Body of pancreas (tissue), 4 donors: ENCODE measurements around the gene IMPDH1. TPM values are rescaled to one million over a fixed set of nuclear protein-coding genes. Genes with fewer than 3 reads are reported as not detected.

Source experiments
- ATAC-seq: fragments of 150-250 bp; one replicate; pipeline ENCODE4 v1.9.1; 2016
- DNase-seq, 4 donors: peaks; one replicate each; pipeline ENCODE4 v3.0.0-alpha.2; 2019
- H3K27ac ChIP-seq, 4 donors: fragments of 200-600 bp; sonication (generic); 1 replicate in 3 of 4; 2 replicates in 1 of 4; pipeline versions ENCODE4 v1.5.1 to v1.6.1; 2016 to 2019; ENCODE audit warnings: mild to moderate bottlenecking in 1 of 4, mixed read lengths in 1 of 4, moderate library complexity in 1 of 4
- H3K27me3 ChIP-seq, 2 donors: fragments of 200-600 bp; sonication (generic); one replicate each; pipeline ENCODE4 v1.6.0; 2016; ENCODE audit warnings: mild to moderate bottlenecking in 1 of 2
- H3K36me3 ChIP-seq, 2 donors: fragments of 200-600 bp; sonication (generic); replicated peaks in 1 of 2; 2 replicates each; pipeline ENCODE4 v1.5.1; 2016; ENCODE audit warnings: low read depth in 2 of 2; ENCODE audit not compliant: insufficient read depth in 1 of 2
- H3K4me1 ChIP-seq: fragments of 200-600 bp; sonication (generic); one replicate; pipeline ENCODE4 v1.6.0; 2016
- H3K4me3 ChIP-seq, 2 donors: fragments of 200-600 bp; sonication (generic); 1 replicate in 1 of 2; 2 replicates in 1 of 2; pipeline ENCODE4 v1.5.1; 2016 to 2019
- H3K9me3 ChIP-seq, 3 donors: fragments of 200-600 bp; sonication (generic); 1 replicate in 2 of 3; 2 replicates in 1 of 3; pipeline ENCODE4 v1.5.1; 2016
- POLR2A ChIP-seq, 3 donors: fragments of 450-650 bp; IDR thresholded peaks; one replicate each; pipeline ENCODE4 v1.6.1; 2016; ENCODE audit warnings: antibody characterized with exemption in 3 of 3, mild to moderate bottlenecking in 2 of 3
- WGBS, 2 donors: methylation state at CpG; one replicate each; pipeline ENCODE4 v1.1.5; 2017; 5-methylcytosine and 5-hydroxymethylcytosine counted together
- intact Hi-C: fragments of 100-400 bp; cut with DNase I; formaldehyde crosslinking; loops from one replicate; pipeline ENCODE4 v1.15.1; 2023
- total RNA-seq, 2 donors: library from RNA; depleted of rRNA; stranded (reverse); fragments of >200 nt; gene quantifications; one replicate each; pipeline ENCODE4 v1.1.0, GENCODE V29; 2016
- TF ChIP-seq, protein P1 (sequence below), 7 experiments: fragments of 450-650 bp in 4 of 7; fragments of 200-600 bp in 3 of 7; sonication (generic) in 3 of 7; IDR thresholded peaks; one replicate each; pipeline ENCODE4 v1.5.1; 2016 to 2019; ENCODE audit warnings: antibody characterized with exemption in 7 of 7

The IMPDH1 gene
- total RNA-seq, 2 donors from 2014 or later, result 23.9 to 46.1 TPM

DNA sequence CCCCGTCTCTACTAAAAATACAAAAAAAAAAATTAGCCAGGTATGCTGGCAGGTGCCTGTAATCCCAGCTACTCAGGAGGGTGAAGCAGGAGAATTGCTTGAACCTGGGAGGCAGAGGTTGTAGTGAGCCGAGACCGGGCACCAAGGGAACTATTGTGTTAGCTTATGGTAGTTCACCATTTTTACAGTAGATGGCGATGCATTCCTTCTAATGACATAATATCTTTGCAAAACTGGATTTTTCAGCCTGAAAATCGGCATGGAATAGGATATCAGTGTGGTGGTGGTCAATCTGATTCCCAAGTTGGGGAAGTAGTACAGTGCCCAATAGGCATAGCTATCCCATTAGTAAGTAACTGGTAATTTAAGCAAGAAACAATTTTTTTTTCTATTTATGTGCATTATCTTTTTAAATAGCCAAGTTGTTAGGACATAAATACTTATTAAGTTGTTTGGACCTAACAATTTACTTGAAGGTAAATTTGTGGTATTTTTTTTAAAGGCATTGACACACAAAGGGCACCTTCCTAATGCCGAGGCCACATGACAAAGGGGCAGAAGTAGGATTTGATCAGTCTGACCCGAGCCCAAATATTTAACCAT is 17.6 kb upstream of the IMPDH1 start:
- 8 to 10% methylated on average over 7 of the region's 7 CpGs for WGBS, 2 donors
- intact Hi-C loops, result loop anchor here (5.0 kb wide), 1 partner anchor 35 kb away; no protein-coding TSS in a partner anchor
- H3K4me3 ChIP-seq, result no peak overlapping the region
- DNase-seq (peak in 3 of 4 donors; percentile 36 to 48 (median 44)), ATAC-seq (peak; percentile 87)
- no peaks in the 10 kb centered on the region for H3K27me3 ChIP-seq
- no peak overlapping the region for H3K27ac ChIP-seq
- H3K4me1 ChIP-seq, result no peaks in the 10 kb centered on the region
- no peaks in the 10 kb centered on the region for H3K9me3 ChIP-seq
- TF ChIP-seq POLR2A (IDR thresholded peaks at IDR 0.05), result no peak
- TF ChIP-seq, protein P1, sequence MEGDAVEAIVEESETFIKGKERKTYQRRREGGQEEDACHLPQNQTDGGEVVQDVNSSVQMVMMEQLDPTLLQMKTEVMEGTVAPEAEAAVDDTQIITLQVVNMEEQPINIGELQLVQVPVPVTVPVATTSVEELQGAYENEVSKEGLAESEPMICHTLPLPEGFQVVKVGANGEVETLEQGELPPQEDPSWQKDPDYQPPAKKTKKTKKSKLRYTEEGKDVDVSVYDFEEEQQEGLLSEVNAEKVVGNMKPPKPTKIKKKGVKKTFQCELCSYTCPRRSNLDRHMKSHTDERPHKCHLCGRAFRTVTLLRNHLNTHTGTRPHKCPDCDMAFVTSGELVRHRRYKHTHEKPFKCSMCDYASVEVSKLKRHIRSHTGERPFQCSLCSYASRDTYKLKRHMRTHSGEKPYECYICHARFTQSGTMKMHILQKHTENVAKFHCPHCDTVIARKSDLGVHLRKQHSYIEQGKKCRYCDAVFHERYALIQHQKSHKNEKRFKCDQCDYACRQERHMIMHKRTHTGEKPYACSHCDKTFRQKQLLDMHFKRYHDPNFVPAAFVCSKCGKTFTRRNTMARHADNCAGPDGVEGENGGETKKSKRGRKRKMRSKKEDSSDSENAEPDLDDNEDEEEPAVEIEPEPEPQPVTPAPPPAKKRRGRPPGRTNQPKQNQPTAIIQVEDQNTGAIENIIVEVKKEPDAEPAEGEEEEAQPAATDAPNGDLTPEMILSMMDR (IDR thresholded peaks at IDR 0.05), result peak; percentile 48 to 94 (median 88)
- H3K36me3 ChIP-seq, result no peaks in the 10 kb centered on the region

DNA sequence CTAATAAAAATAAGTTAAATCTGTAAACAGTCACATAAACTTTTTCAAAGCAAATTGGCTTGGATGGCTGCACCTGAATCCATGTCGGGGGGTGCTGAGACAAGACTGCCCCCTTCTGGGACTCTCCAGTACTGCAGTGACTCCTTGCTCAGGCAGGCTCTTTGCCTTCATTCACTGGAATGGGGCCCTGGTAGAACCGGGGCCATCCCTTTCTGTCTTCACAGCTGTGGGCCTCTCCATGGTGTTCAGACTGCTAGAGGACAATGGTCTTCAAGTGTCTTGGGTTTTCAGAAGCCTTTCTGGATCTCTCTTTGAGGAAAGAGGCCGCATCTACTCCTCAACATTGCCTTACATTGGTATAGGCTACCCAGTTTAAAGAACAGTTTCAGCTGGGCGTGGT is 16.1 kb upstream of the IMPDH1 start:
- H3K27me3 ChIP-seq, result no peaks in the 10 kb centered on the region
- intact Hi-C loops, result loop anchor here (5.0 kb wide), 1 partner anchor 36 kb away; no protein-coding TSS in a partner anchor
- H3K9me3 ChIP-seq, result no peaks in the 10 kb centered on the region
- peak; percentile 44 for ATAC-seq
- H3K27ac ChIP-seq, result no peak overlapping the region
- no peaks in the 10 kb centered on the region for H3K36me3 ChIP-seq
- TF ChIP-seq, protein P1 (IDR thresholded peaks at IDR 0.05), result peak; percentile 50 to 82 (median 63)
- no peak for TF ChIP-seq POLR2A (IDR thresholded peaks at IDR 0.05)
- H3K4me1 ChIP-seq, result no peaks in the 10 kb centered on the region
- WGBS, 2 donors, result 27 to 33% methylated on average over 4 of the region's 4 CpGs
- DNase-seq, result peak; percentile 48 to 80 (median 70)
- H3K4me3 ChIP-seq, result no peak overlapping the region

- no peaks in the 10 kb centered on the region for H3K4me1 ChIP-seq
- no peak overlapping the region for H3K4me3 ChIP-seq
- H3K36me3 ChIP-seq, result no peaks in the 10 kb centered on the region
- TF ChIP-seq, protein P1 (IDR thresholded peaks at IDR 0.05), result no peak
- no peak for TF ChIP-seq POLR2A (IDR thresholded peaks at IDR 0.05)
- WGBS, 2 donors, result 63% methylated on average over 1 of the region's 1 CpG
- intact Hi-C loops, result loop anchor here (5.0 kb wide), 1 partner anchor 38 kb away; no protein-coding TSS in a partner anchor
- no peak overlapping the region for H3K27ac ChIP-seq
- H3K9me3 ChIP-seq, result no peaks in the 10 kb centered on the region
- DNase-seq (no peak), ATAC-seq (no peak)
- no peaks in the 10 kb centered on the region for H3K27me3 ChIP-seq
Measured at GRCh38 chr7:128424686-128425275, 15.0 kb upstream of the IMPDH1 start.

DNA sequence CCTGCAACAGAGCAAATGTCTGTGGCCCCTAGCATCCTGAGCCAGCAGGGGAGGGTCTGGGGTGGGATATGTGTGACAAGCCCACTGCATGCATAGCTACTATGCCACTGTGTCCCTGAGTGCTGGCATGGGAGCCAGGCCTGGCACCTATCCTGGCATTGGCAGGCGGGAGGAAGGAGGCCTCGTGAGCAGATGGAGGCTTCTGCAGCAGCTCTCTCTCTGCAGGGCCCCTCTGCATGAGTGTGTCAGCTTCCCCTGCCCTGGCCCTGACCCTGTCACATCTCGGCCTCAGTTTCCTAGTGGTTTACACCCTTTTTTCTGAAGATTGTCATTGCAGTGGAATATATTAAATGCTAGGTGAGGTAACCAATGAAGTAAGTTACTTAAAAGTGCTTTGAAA is 13.1 kb upstream of the IMPDH1 start:
- 48 to 83% methylated on average over 3 of the region's 3 CpGs for WGBS, 2 donors
- Histone ChIP-seq H3K27ac (no peak overlapping the region), H3K9me3 (no peaks in the 10 kb centered on the region), H3K27me3 (no peaks in the 10 kb centered on the region), H3K4me3 (no peak overlapping the region), H3K4me1 (no peaks in the 10 kb centered on the region), H3K36me3 (no peaks in the 10 kb centered on the region)
- no peak for DNase-seq
- no peak for ATAC-seq
- no peak for TF ChIP-seq POLR2A (IDR thresholded peaks at IDR 0.05)
- TF ChIP-seq, protein P1 (IDR thresholded peaks at IDR 0.05), result no peak
- intact Hi-C loops, result no loop called here
